CD4-positive, alpha-beta T cell treated with Interferon alpha-2 for 1 hour (primary cell): ENCODE data around the gene GNAL.
"Not testable (repeated sequence)": the region's sequence is repeated elsewhere in the genome, so short reads cannot be mapped to it uniquely, and the experiment has no call there.

ENCODE experiments used
- DNase-seq, 2 donors: peaks; one replicate each; pipeline ENCODE4 v3.0.0-alpha.2; 2020 to 2022

GNAL gene

DNA sequence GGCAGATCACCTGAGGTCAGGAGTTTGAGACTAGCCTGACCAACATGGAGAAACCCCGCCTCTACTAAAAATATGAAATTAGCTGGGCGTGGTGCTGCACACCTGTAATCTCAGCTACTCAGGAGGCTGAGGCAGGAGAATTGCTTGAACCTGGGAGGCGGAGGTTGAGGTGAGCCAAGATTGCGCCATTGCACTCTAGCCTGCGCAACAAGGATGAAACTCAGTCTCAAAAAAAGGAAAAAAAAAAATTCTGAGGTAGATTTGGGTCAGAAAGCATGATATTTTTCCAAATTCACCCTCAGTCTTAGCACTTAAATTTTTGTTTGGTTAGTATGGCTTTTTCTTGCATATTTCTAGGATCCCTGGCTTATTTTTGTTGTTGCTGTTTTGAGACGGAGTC lies 165.5 kb downstream of the GNAL start:
- DNase-seq: not testable (repeated sequence)

DNA sequence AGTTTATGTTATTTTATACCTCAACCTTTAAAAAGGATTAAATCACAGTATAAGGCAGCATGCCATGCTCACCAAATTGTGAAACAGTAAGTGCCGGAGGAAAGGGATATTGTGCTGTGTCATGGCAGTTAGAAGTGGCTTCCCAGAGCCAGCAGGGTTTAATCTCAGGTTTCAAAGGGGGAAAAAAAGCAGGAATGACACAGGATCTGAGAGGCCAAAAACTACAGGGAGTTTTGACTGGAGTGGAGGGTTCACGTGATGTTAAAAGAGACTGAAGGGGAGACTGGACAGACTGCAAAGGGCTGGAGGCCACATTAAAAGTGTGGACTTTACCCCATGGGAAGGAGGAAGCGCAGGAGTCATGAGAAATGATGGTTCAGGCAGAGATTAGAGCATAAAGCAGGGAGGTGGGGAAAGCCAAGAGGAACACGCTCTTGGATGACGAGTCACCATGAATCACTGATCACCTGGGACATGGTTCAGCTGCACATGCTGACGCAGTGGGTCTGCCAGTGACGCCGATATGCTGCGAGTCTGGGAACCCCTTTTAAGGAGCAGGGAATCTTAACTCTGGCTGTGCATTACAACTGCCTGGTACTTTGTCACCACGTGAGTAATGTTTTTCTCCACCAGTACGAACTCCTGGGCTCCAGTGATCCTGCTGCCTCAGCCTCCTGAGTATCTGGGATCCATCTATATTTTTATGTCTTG lies 168.3 kb downstream of the GNAL start:
- peak in 1 of 2 donors; percentile 58 for DNase-seq

DNA sequence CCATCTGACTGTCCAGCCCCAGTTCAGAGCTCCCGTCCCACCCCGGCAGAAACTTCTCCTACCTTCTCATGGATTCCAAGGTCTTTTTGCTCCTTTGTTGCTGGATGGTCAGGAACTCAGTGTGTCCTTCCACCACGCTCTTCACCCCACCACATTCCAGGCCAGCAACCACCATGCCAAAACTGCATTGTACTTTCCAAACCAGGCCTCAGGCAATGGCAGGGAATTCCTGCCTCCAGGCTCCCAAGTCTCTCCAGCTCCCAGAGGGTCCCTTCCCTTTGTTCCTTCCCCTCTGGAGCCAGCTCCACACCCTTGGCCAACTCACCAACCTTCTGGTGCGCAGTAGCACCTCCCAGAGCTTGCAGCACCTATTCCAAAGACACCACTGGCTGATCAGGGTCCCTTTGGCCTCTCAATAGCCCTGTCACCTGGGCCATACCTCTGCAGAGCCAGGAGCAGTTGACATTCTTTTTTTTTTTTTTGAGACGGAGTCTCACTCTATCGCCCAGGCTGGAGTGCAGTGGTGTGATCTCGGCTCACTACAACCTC lies 170.3 kb downstream of the GNAL start:
- no peak for DNase-seq

DNA sequence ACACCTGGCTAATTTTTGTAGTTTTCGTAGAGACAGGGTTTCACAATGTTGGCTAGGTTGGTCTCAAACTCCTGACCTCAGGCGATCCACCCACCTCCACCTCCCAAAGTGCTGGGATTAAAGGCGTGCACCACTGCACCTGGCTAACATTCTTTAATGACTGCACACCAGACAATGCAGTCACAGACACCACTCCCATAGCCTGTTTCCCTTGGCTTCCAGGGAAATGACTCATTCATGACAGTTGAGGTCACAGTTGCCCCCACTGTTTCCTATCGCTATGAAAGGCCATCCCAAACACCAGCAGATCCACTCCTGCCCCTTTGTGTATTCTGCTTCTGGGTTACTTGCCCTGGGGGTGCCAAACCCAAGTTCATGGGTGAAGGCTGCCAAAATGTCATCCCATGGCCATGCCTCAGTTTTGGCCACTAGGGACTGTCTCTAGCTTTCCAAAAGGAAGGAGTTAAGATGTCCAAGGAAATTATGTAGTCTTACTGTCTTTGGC lies 170.9 kb downstream of the GNAL start:
- DNase-seq: no peak

DNA sequence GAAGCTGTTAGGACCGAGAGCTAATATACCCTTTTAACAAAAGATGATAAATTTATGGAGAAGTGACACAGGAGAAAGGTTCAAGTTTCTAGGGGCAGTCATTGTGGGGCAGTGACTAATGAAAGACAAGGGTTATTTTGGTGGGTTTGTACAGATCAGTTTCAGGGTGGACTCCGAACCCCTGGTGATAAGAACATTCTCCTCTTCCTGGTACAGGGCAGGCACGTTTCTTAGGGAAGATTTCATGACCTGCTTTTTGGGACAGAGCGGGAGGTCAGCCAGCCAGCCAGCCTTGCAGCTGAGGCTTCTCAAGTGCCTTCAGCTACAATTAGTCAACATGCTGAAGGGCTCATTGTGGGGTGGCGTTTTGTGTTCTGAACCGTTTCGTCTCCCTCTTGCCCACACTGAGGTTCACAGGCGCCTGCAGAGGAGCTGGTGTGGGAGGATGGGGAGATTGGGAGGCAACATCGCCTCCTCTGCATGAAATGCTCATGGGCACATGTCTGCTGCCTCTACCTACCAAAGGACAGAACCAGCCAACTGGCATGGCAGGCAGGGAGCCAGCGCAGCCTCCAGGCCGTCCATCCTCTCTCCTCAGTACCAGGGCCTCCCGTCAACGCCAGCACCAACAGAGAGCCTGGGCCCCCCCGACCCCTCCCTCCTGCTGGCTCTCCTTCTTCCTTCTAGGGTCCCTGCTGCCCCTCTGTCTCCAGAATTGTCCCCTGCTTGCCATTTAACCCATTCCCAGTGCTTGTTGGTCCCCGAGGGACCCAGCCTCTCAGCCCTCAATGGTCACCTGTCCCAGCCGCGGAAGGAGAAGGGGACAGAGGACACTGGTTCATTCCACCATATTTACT lies 171.8 kb downstream of the GNAL start:
- DNase-seq: no peak

DNA sequence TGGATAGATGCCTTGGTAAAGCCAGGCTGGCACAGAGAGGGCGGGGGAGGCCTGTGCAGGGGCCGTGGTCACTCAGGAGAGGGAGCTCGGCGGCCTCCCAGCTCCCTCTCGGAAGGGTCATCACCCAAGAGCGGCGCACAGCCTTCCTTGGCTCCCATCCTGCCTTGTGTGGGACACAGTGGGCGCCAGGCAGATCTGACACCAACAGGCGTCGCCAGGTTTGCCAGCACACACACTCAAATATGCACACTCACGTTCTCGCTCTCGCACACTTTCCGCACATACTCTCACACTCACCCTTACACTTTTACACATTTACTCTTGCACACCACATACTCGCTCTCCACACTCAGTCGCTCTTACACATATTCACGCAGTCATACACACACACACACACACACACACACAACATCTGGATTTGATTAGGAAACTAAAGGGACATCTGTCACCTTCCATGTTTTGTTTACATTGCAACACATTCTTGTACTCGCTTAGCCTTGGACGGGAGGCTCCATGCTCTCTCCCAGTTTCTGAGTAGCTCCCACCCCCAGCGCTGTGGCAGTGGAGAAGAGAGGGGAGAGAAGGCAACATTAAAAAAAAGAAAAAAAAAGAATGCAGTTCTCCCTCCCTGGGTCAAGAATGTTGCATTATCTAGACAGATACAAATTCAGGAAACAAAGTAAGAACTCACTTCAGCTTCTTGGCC lies 172.7 kb downstream of the GNAL start:
- DNase-seq: no peak

DNA sequence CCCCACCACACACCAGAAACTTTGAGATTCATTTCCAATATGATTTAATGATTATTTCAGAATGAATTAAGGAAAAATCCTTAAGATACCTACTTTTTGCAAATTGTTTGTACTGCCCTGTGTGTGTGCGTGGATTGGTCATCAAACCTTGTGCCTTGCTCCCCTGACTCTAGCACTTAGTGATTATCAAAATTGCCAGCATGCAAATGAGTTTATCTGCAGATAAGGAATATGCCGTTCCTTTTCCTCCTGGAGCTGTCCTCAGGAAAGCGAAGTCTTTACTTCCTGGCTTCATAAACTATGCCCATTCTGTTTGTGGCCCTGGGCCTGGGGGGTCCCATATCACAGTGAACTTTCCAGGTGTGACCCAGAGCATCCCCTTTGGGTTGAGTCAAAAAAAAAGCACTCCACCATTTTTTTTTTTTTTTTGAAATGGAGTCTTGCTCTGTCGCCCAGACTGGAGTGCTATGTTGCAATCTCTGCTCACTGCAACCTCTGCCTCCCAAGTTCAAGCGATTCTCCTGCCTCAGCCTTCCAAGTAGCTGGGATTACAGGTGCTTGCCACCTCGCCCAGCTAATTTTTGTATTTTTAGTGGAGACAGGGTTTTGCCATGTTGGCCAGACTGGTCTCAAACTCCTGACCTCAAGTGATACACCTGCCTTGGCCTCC lies 173.5 kb downstream of the GNAL start:
- no peak for DNase-seq

DNA sequence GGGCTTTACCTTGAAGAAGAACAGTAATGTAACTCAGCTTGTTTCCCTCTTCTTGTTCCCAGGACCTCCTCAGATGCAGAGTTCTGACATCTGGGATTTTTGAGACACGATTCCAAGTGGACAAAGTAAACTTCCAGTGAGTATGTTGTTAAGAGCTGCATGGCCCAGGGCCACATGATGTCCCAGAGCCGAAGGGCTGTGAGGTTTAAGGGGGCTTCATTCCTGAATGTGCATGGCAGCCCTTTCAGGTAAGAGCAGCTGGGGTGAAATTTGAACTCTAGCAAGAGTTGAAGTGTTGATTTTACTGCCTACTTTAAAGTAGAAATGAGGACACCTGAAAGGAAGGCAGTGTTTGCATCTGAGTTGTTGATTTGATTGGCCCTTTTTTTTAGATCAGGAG lies 175.4 kb downstream of the GNAL start:
- no peak for DNase-seq

DNA sequence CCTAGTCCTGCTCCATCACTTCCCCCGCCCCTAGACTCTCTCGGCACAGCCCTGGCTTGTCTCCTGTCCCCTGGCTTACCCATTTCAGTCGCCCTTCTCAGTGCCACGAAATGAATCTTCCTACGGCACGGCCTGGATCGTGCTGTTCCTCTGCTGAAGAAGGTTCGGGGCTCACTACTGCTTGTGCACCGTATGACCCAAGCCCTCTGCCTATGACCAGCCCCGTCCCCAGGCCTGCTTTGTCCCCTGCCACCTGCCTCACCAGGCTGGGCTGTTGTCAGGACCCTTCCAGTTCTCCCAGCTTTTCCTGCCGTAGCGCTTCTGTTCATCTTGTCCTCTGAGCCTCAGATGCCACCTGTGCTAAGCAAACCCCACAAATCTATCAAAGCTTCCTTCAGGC lies 176.0 kb downstream of the GNAL start:
- DNase-seq: no peak

DNA sequence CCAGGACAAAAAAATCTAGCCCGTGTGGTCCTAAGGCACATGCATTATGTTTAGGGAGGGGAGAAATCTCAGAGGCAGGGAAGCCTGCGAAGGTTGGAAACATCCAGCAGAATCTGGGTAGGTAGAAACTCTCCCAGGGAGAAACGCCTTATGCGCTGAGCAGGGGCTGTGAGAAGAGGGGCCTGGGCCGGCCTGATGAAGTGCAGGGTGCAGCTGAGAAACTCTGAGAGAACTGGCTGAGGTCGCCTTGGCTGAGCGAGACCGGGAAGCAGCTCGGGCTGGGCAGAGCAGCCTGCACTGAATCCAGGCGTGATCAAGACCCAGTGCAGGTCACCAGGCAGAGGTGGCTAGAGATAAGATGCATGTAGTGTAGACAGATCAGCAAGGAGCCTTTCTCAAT lies 177.3 kb downstream of the GNAL start:
- no peak for DNase-seq

DNA sequence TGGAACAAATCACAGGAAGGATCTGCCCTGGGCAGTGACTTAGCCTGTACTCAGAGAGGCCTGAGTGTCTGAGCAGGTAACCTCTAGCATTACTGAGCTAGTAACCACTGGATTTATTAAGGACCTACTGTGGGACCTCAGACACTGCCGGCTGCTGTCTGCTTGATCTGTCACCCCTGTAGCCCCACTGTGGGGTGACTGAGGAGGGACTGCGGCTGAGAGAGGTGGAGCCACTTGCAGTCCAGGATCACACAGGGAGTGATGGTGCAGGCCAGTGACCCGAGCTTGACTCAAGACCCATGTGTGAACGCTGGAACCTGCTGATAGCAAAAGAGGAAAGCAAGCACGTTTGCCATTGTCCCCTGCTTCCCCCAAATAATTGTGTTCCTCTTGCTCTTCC lies 177.7 kb downstream of the GNAL start:
- no peak for DNase-seq

DNA sequence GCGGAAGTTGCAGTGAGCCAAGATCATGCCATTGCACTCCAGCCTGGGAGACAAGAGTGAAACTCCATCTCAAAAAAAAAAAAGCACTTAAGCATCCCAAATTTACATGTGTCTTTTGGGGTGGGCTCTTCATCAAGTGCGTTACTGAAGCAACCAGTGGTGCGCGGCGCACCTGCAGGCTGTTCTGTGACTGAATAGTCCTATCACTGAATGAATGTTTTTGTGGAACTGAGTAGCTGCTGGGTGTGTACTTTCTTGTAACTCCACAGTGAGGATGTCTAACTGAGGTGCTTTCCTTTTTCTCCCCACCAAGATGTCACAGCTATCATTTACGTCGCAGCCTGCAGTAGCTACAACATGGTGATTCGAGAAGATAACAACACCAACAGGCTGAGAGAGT lies 179.2 kb downstream of the GNAL start:
- DNase-seq: no peak

DNA sequence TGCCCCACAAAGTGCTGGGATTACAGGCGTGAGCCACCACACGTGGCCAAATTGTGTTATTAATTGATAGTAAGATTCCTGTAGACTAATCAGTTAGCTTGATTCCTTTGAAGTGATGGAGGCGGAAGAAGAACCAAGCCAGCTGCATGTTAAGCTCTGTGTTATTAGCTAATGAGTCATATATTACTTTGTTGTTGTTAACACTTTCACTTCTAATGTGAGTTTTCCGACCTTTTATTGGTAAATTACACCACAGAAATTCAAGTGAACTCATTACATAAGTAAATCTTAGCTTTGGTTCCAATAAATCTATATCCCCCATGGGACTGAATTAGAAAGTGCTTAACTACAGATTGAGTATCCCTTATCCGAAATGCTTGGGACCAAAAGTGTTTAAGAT lies 182.4 kb downstream of the GNAL start:
- no peak for DNase-seq

DNA sequence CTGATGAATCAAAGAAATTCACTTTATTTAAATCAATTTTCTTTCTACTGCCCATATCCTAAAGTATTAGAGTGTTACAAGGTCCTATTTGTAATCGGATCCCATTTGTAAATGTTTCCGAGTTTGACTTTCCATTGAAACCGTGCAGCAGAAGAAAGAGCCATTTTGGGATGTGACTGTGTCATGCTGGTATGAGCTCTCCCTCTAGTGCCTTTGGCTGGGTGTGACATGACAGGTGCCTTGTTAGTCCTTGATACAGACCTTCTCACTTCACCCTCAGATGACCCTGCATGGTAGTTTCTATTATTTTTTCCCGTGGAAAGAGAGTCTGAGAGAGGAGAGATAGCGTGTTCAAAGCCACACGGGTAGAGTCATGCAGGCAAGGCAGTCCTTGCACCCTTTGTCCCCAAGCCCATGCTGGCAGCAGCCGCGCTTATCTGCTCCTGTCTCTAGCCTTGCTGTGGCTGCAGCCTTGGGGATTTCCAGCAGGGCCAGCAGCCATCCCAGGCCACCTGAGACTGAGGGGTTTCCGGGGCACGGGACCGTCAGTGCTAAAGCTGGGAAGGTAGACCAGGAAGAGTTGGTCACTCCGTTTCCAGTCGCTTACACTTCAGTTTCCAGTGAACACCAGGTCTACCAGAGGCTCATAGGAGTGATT lies 183.5 kb downstream of the GNAL start:
- DNase-seq: peak in 1 of 2 donors; percentile 27

DNA sequence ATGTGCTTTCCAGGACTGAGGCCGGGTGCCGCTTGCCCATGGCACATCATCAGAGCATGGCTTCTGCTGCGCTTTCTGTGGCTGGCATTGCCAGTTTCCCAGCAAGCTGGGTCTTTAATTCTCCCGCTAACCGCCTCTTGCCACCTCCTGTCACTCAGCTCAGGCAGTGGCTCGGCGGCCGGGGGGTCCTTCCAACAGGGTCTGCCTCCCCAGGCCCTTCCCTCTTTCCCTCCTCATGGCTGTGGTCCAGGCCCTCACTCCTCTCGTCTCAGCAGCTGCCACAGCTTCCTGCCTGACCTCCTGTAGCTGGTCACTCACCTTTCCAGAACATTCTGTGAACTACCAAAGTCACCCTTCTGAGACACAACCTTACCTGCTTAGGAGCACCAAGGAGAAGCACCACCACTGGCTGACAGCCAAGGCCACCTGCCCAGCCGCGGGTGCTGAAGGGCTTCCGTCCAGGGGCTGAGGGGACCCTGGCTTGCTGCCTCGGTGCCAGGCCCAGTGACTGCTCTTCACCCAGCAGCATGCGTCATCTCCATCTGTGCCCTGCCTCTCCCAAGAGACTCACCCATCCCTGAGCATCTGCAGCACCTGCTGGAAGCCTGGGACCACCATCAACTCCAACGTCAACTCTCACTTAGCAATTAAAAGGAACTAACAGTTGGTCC lies 184.7 kb downstream of the GNAL start:
- DNase-seq: no peak

DNA sequence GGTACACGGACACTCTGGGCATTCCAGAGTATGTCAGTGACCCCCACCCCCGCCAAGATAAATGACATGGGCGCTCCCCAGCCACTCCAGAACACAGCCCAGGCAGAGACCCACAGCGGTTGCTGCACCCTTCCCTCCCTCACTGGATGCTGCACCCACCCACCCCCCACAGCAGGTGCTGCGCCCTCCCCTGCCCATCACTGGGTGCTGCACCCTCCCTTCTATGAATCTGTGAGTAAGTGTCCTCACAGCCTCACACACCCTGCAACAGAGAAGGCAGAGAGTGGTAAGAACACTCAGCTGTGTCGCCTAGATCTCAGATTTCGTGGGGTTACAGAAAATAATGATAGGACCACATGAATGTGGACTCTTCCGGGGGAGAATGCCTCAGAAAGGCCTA lies 185.6 kb downstream of the GNAL start:
- DNase-seq: no peak

DNA sequence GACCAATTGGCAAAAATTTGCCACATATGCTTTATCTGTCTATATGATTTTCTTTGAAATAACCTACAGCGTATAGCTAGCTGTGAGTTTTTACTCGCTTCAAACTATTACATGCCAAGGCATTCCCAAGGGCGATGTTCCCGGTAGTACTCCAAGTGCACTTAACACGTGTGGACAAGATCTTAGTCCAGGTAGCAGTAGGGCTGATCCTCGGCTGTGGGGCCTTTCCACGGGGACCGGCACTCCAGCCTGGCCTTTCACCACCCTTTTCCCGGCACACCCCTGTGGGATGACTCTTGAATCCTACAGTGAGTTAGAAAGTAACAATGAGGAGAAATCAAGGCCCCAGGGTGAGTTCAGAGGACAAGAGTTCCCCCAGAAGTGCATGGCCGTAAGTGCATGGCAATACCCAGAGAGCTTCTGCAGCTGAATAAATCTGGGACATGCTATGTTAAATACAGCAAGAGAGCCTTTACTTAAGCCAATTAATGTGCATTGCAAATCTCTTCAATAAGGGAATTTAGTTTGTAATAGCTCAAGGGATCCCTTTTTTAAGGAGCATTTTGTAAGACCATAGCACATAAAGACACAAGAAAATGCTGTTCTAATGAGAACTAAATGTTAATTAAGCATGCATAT lies 188.6 kb downstream of the GNAL start:
- no peak for DNase-seq

DNA sequence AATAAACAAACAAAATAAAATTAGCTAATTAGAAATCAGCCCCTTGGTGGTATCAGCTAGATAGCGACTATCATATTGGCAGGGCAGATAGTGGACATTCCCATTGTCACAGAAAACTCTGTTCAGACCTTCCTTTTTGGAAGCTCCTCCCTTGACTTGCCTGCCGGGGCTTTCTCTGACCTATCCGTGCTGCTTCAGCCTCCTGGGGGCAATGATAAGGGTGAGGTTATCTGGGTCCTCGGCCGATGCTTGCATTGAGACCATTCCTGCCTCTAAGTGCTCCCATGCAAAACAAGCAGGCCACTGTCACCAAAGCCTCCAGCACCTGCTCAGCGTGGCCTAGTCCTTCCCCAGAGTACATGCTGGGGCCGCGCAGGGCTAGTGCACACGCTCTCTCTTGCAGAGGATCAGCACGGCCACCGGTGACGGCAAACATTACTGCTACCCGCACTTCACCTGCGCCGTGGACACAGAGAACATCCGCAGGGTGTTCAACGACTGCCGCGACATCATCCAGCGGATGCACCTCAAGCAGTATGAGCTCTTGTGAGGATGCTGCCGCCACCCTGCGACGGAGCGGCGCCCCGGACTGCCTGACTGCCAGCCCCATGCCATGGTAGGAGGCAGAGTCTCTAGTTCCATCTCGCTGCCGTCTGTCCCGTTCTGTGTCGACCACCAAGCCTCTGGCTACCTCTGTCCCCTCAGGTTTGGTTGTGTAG lies 191.7 kb downstream of the GNAL start:
- DNase-seq: no peak

DNA sequence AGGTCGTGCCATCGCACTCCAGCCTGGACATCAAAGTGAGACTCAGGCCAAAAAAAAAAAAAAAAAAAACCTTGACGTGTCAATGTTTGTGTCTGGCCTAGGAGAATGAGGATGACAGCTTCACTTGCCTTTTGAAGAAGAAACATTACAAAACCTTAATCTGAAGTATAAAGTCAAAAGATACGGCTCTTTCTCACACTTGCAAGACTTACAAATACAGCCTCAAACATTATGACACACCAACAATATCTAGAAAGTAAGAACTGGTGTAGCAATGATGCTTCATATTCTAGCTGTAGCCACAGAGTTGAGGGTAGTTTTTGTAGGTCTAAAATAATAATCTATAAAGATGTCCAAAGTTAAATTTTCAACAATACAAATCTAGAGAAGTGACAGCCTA lies 193.6 kb downstream of the GNAL start:
- DNase-seq: no peak

DNA sequence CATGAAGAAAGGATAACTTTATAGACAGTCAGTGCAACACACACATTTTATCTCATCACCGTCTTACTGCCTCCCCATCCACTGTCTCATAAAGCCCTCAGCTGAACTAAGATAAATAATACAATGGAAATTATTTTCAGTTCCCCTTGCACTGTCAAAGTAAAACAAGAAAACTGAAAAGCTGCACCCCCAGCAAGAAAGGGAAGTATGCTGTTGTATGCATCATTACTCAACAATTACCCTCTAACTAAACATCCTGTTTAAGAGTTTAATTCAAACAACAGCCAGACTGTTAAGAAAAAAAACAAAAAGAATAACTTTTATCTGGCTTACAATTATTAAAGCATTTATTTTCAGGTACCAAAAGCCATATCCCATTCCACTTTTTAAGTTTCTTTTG lies 194.1 kb downstream of the GNAL start:
- peak; percentile 14 to 32 for DNase-seq
